GM12873 (cell line): ENCODE measurements around the gene EPM2A.

ENCODE experiments used
- CTCF ChIP-seq: IDR thresholded peaks from 2 replicates; pipeline ENCODE4 v1.5.1; 2012; ENCODE audit warnings: low read depth, mild to moderate bottlenecking, moderate library complexity, low read length, control low read depth; ENCODE audit not compliant: insufficient read depth; ENCODE audit errors: missing control alignments

Gene EPM2A

DNA sequence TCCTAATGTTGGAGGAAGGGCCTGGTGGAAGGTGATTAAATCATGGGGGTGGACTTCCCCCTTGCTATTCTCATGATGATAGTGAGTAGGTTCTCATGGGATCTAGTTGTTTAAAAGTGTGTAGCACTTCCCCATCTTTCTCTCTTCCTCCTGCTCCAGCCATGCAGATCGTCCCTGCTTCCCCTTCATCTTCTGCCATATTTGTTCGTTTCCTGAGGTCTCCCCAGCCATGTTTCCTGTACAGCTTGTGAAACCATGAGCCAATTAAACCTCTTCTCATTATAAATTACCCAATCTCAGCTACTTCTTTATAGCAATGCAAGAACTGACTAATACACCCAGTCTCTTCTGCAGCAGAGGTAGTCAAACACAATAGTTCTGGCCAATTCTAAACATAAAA lies 5.4 kb downstream of the EPM2A start:
- TF ChIP-seq CTCF: no peak

DNA sequence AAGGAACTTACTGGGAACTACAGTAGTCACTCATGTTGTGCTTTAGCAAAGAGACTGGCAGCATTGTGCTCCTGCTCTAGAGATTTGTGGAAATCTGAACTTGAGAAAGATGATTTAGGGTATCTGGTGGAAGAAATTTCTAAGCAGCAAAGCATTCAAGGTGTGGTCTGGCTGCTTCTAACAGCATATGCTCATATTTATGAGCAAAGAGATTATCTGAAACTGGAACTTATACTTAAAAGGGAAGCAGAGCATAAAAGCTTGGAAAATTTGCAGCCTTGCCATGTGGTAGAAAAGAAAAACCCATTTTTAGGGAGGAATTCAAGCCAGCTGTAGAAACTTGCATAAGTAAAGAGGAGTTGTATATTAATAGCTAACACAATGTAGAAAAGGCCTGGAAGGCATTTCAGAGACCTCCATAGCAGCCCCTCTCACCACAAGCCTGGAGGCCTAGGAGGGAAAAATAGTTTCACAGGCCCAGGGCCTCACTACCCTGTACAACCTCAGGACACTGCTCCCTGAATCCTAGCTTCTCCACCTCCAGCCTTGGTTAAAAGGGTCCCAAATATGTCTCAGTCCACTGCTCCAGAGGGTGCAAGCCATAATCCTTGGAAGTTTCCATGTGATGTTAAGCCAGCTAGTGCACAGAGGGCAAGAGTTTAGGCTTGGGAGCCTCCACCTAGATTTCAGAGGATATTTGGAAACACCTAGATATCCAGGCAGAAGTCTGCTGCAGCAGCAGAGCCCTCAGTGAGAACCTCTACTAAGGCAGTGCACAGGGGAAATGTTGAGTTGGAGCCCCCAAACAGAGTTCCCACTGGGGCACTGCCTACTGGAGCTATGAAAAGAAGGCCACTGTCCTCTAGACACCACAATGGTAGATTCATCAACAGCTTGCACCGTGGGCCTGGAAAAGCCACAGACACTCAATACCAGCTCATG lies 6.6 kb downstream of the EPM2A start:
- TF ChIP-seq CTCF: no peak

DNA sequence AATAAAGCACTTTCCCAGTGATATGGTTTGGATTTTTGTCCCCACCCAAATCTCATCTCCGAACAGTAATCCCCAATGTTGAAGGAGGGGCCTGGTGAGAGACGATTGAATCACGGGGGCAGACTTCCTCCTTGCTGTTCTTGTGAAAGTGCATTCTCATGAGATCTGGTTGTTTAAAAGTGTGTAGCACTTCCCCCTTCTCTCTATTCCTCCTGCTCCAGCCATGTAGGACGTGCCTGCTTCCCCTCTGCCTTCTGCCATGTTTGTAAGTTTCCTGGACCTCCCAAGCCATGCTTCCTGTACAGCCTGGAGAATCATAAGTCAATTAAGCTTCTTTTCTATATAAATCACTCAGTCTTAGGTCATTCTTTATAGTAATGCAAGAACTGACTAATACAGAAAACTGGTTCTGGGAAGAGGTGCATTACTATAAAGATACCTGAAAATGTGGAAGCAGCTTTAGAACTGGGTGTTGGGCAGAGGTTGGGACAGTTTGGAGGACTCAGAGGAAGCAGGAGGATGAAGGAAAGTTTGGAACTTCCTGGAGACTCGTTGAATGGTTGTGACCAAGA lies 7.4 kb downstream of the EPM2A start:
- no peak for TF ChIP-seq CTCF

- no peak for TF ChIP-seq CTCF
Observed at GRCh38 chr6:145725570-145725969, 9.8 kb downstream of the EPM2A start.

DNA sequence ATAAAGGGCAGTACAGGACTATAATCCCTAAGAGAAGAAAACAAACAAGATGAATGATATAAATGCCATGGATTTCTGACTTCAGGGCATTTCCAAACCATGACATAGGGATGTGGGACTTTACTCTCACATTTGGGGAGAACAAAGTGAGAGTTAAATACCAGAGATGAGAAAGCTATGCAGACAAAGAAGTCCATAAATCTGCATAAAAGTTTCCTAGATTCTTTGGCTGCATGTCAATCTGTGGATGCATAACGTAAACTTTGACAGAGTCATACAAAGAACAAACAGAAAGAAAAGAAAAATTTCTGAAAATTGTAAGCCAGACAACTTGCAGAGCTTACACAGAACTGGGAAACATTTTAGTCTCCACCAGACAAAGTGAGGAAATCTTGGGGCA lies 11.7 kb downstream of the EPM2A start:
- no peak for TF ChIP-seq CTCF

DNA sequence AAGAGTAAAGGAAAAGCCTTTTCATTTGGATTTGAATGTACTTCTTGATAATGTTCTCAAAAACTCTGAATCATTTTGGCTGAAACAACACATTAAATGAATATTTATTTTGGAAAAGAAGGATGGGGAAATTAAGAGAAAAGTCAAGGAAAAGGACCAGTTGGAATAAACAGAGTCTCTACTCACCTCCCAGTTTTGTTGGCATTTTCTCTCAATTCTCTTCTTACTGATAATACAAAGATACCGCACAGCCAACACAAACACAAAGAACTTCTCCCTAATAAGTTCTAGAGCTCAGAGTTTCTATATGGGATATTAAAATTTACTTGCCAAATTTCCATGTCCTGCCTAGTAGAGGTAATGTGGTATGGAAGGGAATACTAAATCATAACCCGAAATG lies 13.1 kb downstream of the EPM2A start:
- TF ChIP-seq CTCF: no peak

GRCh38 chr6:145721144-145721543 lies 14.2 kb downstream of the EPM2A start:
- no peak for TF ChIP-seq CTCF
